Caki2 (cell line): ENCODE measurements around the gene TMCO4. TPM values are rescaled to one million over a fixed set of nuclear protein-coding genes. Genes with fewer than 3 reads are reported as not detected.
A peak's percentile ranks its signal among the peaks of the same experiment; 100 is the strongest.
"Not testable (repeated sequence)": the region's sequence is repeated elsewhere in the genome, so short reads cannot be mapped to it uniquely, and the experiment has no call there.

Source experiments
- DNase-seq: peaks from one replicate; pipeline ENCODE4 v3.0.0-alpha.2; 2015; ENCODE audit warnings: low read depth
- in situ Hi-C: cut with HindIII; loops from 2 replicates; pipeline ENCODE4 v1.10.0; 2016; ENCODE audit warnings: low sequenced_read_pairs, low pct_unique_long_range_greater_than_20kb, mixed read lengths
- total RNA-seq: library from RNA; depleted of rRNA; stranded (reverse); fragments of >200 nt; shearing (Covaris generic); gene quantifications from 2 replicates; pipeline ENCODE4 v1.2.3, GENCODE V29; 2014; ENCODE audit warnings: low replicate concordance; rRNA removed

Gene TMCO4
- total RNA-seq = 19.3 and 27.0 TPM in 2 replicates

DNA sequence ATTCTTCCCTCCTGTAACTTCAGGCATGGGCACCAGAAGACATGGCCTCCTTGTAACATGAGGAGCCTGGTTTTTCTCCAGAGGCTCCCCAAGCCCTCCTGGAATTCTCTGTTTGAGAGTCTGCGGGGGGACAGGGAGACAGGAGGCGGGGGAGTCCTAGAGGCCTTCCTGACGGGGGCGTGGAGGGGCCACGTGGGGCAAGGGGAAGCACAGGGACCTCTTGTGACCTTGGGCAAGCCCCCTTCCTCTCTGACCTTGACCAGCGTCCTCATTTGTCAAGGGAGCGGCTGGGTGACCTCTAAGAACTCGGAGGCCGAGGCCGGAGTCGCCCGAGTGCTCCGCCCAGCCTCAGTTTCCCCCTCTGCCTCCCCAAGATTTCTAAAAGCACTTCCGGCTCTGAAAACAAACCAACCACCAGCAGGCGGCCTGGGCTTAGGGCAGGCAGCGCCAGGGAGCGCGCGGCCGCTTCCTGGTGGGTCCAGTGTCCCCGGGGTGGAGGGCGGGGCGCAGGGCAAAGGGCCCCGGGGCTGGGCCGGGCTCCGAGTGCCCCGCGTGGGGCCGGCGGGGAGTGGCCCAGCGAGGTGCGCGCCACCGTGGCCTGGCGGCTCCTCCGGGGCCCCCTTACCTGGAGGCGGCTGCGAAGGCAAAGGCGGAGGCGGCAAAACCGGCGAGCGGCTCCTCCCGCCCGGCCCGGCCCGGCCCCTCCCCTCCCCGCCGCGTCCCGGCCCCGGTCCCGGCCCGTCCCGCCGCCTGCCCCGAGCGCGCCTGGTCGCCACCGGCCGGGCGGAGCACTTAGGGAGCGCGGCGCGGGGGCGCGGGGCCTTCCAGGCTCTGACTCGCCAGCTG lies at the start of gene TMCO4:
TMCO4 (minus strand) TSS at position 687 of the 846 bp plus-strand sequence. CDS start 19,158 bp downstream, outside the sequence.
- in situ Hi-C loops = no loop called here
- DNase-seq = peak; percentile 58

DNA sequence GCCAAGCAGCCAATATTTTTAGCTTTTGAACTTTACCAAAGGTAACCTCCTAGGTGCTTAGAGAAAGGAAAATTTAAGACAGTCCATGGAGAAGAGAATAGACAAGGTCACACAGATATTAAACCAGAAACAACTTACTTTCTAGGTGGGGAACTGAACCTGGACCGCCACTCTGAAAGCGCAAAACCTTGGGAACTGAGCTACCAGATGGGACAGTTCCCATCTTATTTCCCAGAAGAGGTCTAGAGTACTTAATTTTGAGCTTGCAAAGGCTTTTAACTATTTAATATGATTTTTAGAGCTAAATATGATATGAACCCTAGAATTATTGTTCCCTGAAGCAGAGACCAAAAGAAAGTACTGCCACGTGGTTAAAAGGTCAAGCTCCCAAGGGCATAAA lies 49.6 kb upstream of the TMCO4 start:
- in situ Hi-C loops, DNase-seq: not testable (repeated sequence)

DNA sequence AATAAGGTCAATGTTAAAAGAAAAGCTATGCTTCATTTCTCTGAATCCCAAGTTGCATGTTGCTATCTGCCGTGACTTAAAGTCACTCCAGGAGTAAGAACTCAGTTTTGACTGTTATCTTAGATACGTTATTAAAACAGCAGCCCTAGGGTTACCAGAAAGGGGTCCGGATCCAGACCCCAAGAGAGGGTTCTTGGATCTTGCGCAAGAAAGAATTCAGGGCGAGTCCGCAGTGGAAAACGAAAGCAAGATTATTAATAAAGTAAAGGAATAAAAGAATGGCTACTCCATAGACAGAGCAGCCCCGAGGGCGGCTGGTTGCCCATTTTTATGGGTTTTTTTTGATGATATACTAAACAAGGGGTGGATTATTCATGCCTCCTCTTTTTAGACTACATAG lies 47.6 kb upstream of the TMCO4 start:
- in situ Hi-C loops, DNase-seq: not testable (repeated sequence)

DNA sequence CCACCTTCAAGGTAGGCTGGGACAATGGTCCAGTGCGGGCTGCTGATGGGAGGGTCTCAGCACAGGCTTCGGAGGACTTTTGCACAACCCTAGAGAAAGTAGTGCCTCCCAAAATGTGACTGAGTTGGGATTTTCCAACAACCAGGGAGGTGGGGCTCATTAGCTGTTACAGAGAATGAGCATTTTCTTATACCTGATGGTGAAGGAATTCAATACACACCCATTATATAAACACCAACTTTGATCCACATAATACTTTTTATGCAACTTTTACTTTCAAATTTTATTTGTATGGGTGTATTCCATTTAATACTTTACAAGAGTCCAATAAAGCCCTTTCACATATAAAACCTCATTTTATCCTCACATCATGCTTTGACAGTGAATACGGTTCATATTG lies 46.6 kb upstream of the TMCO4 start:
- no peak for DNase-seq
- in situ Hi-C loops = no loop called here

DNA sequence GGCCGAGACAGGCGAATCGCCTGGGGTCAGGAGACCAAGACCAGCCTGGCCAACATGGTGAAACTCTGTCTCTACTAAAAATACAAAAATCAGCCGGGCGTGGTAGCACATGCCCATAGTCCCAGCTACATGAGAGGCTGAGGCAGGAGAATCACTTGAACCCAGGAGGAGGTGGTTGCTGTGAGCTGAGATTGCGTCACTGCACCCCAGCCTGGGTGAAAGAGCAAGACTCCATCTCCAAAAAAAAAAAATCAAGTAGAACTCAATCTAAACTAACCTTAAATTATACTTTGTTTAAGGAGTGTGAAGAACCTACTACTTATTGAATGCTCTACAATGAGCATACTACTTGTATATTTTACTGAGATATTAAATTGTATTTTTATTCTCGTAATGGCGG lies 45.8 kb upstream of the TMCO4 start:
- in situ Hi-C loops = no loop called here
- no peak for DNase-seq

DNA sequence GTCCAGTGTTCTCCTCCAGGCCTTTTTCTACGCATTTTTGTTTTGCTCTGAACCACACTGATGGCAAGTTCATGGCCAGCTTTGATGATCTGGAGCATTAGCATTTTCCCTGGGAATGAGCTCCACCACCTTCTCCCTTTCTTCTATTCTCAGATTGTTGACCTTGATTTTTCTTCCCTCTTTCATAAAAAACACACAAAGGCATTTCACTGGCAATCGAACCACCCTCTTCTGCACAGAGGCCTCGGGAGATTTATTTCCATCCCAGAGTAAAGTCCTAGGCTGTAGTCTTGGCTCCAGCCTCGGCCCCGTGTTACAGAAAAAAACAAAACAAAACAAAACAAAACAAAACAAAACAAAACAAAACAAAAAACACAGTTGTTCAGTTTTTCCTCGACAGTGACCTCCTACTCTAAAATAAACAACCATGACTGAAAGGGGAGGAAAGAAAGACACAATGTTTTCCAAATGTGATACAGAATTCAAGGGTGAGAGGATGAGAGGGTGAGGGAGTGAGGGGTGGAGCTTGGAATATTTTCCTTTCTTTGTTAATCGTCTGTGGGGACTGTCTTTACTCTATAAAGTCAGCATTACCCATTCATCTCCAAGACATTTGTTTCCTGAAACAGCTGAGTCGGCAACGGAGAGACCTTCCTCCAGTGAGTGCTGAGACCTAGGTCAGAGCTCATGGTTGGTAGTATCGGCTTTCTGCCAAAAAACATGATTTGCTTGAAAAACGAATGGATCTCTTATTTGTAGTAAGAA lies 45.2 kb upstream of the TMCO4 start:
- in situ Hi-C loops = no loop called here
- DNase-seq = no peak

DNA sequence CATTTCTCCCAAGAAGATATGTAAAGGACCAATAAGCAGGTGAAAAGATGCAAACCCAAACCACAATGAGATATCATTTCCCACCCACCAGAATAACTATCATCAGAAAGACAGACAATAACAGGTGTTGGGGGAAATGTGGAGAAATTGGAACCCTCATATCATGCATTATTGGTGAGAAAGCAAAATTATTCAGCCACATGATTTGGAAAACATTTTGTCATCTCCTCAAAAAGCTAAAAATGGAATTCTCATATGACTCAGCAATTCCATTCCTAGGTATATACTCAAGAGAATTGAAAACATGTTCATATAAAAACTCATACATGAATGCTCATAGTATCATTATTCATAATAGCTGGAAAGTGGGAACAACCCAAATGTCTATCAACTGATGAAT lies 40.5 kb upstream of the TMCO4 start:
- in situ Hi-C loops = no loop called here
- no peak for DNase-seq

DNA sequence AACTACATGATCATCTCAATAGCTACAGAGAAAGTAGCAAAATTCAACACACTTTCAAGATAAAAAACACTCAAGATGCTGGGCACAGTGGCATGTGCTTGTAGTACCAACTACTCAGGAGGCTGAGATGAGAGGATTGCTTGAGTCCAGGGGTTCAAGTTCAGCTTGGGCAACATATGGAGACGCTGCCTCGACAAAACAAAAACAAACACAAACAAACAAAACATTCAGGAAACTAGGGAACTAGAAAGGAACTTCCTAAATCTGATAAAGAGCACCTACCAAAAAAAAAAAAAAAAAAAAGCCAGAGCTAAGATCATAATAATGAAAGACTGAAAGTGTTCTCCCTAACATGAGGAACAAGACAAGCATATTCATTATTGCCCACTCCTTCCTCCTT lies 38.1 kb upstream of the TMCO4 start:
- in situ Hi-C loops = no loop called here
- no peak for DNase-seq

DNA sequence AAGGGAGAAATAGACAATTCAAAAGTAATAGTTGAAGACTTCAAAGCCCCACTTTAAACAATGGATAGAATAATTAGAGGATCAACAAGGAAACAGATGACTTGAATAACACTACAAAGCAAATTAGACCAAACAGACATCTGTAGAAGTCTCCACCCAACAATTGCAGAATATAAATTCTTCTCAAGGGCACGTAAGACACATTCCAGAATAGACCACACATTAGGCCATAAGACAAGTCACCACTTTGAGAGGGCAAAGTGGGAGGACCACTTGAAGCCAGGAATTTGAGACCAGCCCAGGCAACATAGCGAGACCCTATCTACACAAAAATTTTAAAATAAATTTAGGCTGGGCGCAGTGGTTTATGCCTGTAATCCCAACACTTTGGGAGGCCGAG lies 35.9 kb upstream of the TMCO4 start:
- DNase-seq = no peak
- in situ Hi-C loops = no loop called here

DNA sequence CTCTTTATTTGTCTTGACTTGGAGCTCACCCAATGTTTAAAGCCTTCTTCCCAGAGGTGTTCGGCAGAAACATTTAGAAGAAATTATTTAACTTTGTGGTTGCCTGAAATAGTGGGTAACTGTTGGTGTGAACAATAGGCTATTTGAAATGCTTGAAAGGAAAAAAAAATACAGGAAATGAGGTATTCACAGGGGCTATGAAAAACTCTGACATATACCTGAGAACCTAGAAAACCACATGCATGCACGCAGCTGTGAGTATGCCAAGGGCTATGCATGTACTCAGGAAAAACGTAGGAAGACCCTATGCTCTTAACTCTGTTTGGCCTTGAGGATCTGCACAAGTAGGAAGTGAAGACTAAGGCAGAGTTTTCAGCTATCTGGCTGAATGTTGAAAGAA lies 31.7 kb upstream of the TMCO4 start:
- in situ Hi-C loops = no loop called here
- DNase-seq = no peak

DNA sequence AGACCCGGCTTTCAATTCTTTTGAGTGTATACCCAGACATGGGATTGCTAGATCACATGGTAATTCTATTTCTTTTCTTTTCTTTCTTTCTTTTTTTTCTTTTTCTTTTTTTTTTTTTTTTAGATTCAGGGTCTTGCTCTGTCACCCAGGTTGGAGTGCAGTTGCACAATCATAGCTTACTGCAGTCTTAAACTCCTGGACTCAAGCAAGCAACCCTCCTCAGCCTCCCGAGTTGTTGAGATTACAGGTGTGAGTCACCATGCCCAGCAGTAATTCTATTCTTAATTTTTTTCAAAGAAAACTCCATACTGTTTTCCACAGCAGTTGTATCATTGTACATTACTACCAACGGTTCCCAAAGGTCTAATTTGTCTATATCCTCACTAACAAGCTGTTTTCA lies 28.8 kb upstream of the TMCO4 start:
- in situ Hi-C loops = no loop called here

DNA sequence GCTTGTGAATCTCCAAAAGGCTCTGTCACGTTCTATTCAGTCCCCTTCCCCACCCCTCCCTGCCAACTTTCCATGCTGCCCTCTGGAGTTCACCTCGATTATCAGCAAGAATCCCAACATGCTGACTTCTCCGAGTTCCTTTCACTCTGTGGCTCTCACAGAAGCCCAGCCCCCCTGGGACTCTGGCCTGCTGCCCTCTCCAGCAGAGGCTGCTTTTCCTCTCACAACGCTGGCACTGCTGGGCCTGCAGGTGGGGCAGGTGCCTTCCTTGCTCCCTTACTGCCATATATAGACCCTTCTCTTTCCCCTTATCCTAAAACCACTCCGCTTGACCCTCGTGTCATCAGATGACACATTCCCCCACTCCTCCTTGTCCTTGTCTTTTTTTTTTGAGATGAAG lies 25.6 kb upstream of the TMCO4 start:
- DNase-seq = no peak
- in situ Hi-C loops = no loop called here

More for the DNA sequence above, 28.8 kb upstream of the TMCO4 start:
- no peak for DNase-seq

DNA sequence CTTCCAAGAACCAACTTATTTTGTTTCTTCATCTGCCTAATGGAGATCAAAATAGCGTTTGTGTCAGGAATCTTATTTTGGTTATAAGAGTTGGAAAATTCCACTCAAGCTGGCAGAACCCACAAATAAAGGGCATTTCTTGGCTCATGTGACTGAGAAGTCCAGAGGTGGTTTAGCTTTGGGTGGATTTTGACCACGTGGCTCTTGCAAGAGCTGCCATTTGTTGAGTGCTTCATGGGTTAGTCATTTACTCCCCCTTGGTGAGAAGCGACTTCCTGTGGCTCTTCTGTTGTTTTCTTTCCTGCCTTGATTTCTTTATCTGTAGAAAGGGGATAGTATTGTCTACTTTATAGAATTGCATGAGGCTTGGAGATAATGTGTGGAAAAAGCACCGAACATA lies 24.8 kb upstream of the TMCO4 start:
- DNase-seq = no peak
- in situ Hi-C loops = no loop called here

DNA sequence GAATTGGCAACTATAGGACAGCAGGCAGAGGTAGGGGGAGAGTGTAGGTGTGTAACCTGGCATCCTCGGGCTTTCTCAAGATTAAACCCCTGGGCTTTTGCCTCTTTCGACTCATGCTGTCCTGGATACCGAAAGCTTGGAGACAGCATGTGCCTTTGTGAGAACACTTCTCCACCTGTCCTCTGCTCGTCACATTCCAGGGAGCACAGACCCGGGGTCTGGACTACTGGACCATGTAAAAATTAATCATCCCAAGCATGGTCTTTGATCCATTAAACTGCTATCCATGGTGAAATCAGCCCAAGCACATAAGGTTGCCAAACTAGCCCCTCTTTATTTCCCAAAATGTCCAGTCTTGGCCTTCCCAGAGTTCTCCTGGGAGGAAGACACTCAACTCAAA lies 24.3 kb upstream of the TMCO4 start:
- DNase-seq = no peak
- in situ Hi-C loops = no loop called here

DNA sequence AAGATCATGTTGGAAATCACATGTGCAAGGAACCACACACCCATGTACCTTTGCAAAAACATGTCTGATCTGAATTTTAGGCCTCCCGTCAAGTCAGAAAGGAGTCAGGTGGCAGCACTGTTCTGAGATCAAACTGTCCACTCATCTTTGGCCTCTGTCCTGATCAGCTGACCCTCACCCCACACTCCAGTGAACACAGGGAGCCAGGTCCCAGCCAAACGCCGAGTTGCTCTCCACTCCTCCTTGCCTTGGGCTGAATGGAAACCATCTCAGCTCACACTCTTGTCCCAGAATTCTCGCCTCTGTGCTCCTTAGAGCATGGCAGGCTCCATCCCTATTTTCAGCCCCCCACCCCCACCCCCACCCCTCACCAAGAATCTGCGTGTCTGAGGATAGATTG lies 20.0 kb upstream of the TMCO4 start:
- no peak for DNase-seq
- in situ Hi-C loops = no loop called here

DNA sequence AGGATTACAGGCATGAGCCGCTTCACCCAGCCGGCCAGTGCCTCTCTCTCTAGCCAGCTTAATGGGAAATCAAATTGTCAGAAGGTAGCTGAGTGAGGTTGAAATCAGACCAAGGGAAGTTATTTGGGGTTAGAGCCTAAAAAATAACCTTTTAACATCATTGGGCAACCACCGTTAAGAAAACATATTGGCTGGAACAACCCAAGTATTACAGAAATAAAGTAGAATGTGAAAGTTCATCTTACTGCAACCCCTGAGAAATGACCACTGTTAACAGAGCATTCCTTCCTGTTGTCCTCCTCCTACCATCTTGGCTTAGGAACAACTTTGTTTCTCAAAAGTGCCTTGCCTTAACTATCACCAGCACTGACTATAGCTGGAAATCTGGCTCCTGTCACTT lies 18.6 kb upstream of the TMCO4 start:
- DNase-seq = no peak
- in situ Hi-C loops = no loop called here

DNA sequence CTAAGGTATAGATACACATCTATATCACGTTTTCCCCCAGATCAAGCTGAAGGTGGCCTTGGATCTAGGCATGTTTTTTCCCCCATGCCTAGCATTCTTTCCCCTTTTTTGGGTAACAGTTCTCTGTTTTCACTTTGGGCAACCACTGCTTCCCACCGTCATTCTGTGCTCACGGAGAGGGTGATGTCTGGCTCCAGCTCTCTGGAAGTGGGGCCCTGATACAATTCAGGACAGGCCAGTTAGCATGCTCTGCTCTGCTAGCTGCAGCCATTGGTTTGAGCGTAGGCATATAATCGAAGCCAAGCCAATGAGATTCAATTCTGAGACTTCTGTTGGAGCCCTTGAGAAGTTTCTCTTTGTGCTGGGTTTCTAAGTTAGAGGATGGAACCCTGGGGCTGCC lies 17.4 kb upstream of the TMCO4 start:
- no peak for DNase-seq
- in situ Hi-C loops = no loop called here

DNA sequence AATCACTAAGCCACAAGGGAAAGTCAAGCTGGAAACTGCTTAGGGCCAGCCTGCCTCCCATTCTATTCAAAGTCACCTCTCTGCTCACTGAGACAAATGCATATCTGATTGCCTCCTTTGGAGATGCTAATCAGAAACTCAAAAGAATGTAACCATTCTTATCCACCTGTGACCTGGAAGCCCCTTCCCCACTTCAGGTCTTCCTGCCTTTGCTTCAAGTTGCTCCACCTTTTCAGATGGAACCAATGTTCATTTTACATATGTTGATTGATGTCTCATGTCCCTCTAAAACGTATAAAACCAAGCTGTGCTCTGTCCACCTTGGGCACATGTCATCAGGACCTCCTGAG lies 17.0 kb upstream of the TMCO4 start:
- in situ Hi-C loops, DNase-seq: not testable (repeated sequence)
